Loucy (cell line): ENCODE results near the gene CCL25.

ENCODE experiments used
- H2AFZ ChIP-seq: fragments of 200-600 bp; sonication (generic); 2 replicates; pipeline ENCODE4 v1.6.0; 2016; ENCODE audit warnings: antibody characterized with exemption, mild to moderate bottlenecking, low read length, moderate library complexity
- H3F3A ChIP-seq: fragments of 200-600 bp; 2 replicates; pipeline ENCODE4 v1.6.0; 2016; ENCODE audit warnings: antibody characterized with exemption, low read depth, mild to moderate bottlenecking
- H3K27me3 ChIP-seq: fragments of 200-600 bp; sonication (generic); 2 replicates; pipeline ENCODE4 v1.6.1; 2014; ENCODE audit warnings: low read length, mild to moderate bottlenecking; ENCODE audit not compliant: insufficient read depth, poor library complexity, severe bottlenecking
- H3K36me3 ChIP-seq: fragments of 200-600 bp; sonication (generic); 2 replicates; pipeline ENCODE4 v1.6.1; 2016; ENCODE audit warnings: low read length; ENCODE audit not compliant: insufficient read depth
- H3K4me1 ChIP-seq: fragments of 200-600 bp; sonication (generic); 2 replicates; pipeline ENCODE4 v1.5.1; 2014; ENCODE audit warnings: low read length, mild to moderate bottlenecking; ENCODE audit not compliant: insufficient read depth, poor library complexity, severe bottlenecking
- H3K4me2 ChIP-seq: fragments of 200-600 bp; sonication (generic); 2 replicates; pipeline ENCODE4 v1.6.0; 2014; ENCODE audit warnings: antibody characterized with exemption, low read length, low read depth, mild to moderate bottlenecking; ENCODE audit not compliant: poor library complexity, severe bottlenecking
- H3K4me3 ChIP-seq: fragments of 200-600 bp; sonication (generic); 2 replicates; pipeline ENCODE4 v1.5.1; 2014; ENCODE audit warnings: low read length, mild to moderate bottlenecking, mixed read lengths; ENCODE audit not compliant: poor library complexity, severe bottlenecking
- H3K79me2 ChIP-seq: fragments of 200-600 bp; sonication (generic); 2 replicates; pipeline ENCODE4 v1.6.1; 2014; ENCODE audit warnings: low read length; ENCODE audit not compliant: insufficient read depth
- H3K9ac ChIP-seq: fragments of 200-600 bp; sonication (generic); 2 replicates; pipeline ENCODE4 v1.6.0; 2014; ENCODE audit warnings: mild to moderate bottlenecking, low read depth, low read length, moderate library complexity; ENCODE audit not compliant: poor library complexity, severe bottlenecking
- H3K9me2 ChIP-seq: fragments of 200-600 bp; sonication (generic); replicated peaks from 2 replicates; pipeline ENCODE4 v1.6.1; 2016; ENCODE audit warnings: low read depth, low read length, mixed read lengths
- H3K9me3 ChIP-seq: fragments of 200-600 bp; sonication (generic); 2 replicates; pipeline ENCODE4 v1.6.1; 2014; ENCODE audit warnings: mild to moderate bottlenecking, antibody characterized with exemption, low read length, low read depth; ENCODE audit not compliant: insufficient read depth
- H4K20me1 ChIP-seq: fragments of 200-600 bp; sonication (generic); 2 replicates; pipeline ENCODE4 v1.6.0; 2014; ENCODE audit warnings: antibody characterized with exemption, low read length, mild to moderate bottlenecking; ENCODE audit not compliant: insufficient read depth, poor library complexity, severe bottlenecking
- CTCF ChIP-seq: fragments of 200-600 bp; sonication (generic); conservative IDR thresholded peaks from 2 replicates; pipeline ENCODE4 v1.5.1; 2014; ENCODE audit warnings: mild to moderate bottlenecking, antibody characterized with exemption, low read length
- EZH2phosphoT487 ChIP-seq: fragments of 200-600 bp; IDR thresholded peaks from 2 replicates; pipeline ENCODE4 v1.6.1; 2018; ENCODE audit warnings: antibody characterized with exemption, mild to moderate bottlenecking, moderate library complexity, borderline replicate concordance

Gene CCL25

GRCh38 chr19:8093740-8094139, 41.2 kb downstream of the CCL25 start:
- no peak overlapping the region for H3K4me2 ChIP-seq
- H3F3A ChIP-seq: no peaks in the 10 kb centered on the region
- H4K20me1 ChIP-seq: no peaks in the 10 kb centered on the region
- TF ChIP-seq CTCF (no peak), EZH2phosphoT487 (no peak)
- H3K9me2 ChIP-seq: no peaks in the 10 kb centered on the region
- H3K4me1 ChIP-seq: no peaks in the 10 kb centered on the region
- H3K27me3 ChIP-seq: no peaks in the 10 kb centered on the region
- no peak overlapping the region for H3K4me3 ChIP-seq
- no peaks in the 10 kb centered on the region for H3K79me2 ChIP-seq
- H3K36me3 ChIP-seq: no peaks in the 10 kb centered on the region
- H3K9ac ChIP-seq: no peak overlapping the region
- H3K9me3 ChIP-seq: peaks cover 13% of the 10 kb centered on the region; the same call in 1 of the 2 replicates
- no peak overlapping the region for H2AFZ ChIP-seq

- Histone ChIP-seq H3K9me3 (peaks cover 13% of the 10 kb centered on the region; the same call in 1 of the 2 replicates), H3K36me3 (no peaks in the 10 kb centered on the region), H3K4me1 (no peaks in the 10 kb centered on the region), H3K4me3 (no peak overlapping the region), H2AFZ (no peak overlapping the region), H3K4me2 (no peak overlapping the region), H3K27me3 (no peaks in the 10 kb centered on the region), H3K9me2 (no peaks in the 10 kb centered on the region), H3F3A (no peaks in the 10 kb centered on the region), H3K9ac (no peak overlapping the region), H3K79me2 (no peaks in the 10 kb centered on the region), H4K20me1 (no peaks in the 10 kb centered on the region)
- TF ChIP-seq CTCF: no peak
- no peak for TF ChIP-seq EZH2phosphoT487
Measured at GRCh38 chr19:8094336-8094735, 41.8 kb downstream of the CCL25 start.

GRCh38 chr19:8095354-8095886, 42.9 kb downstream of the CCL25 start:
- H3K36me3 ChIP-seq: no peaks in the 10 kb centered on the region
- no peaks in the 10 kb centered on the region for H4K20me1 ChIP-seq
- TF ChIP-seq EZH2phosphoT487 (no peak), CTCF (no peak)
- no peak overlapping the region for H3K9ac ChIP-seq
- H3K79me2 ChIP-seq: no peaks in the 10 kb centered on the region
- peaks cover 13% of the 10 kb centered on the region; the same call in 1 of the 2 replicates for H3K9me3 ChIP-seq
- H3K9me2 ChIP-seq: no peaks in the 10 kb centered on the region
- no peak overlapping the region for H2AFZ ChIP-seq
- no peaks in the 10 kb centered on the region for H3K4me1 ChIP-seq
- no peaks in the 10 kb centered on the region for H3F3A ChIP-seq
- H3K4me3 ChIP-seq: no peak overlapping the region
- no peaks in the 10 kb centered on the region for H3K27me3 ChIP-seq
- H3K4me2 ChIP-seq: no peak overlapping the region
